ENCODE data around the gene TRAPPC11.

TRAPPC11 gene

DNA sequence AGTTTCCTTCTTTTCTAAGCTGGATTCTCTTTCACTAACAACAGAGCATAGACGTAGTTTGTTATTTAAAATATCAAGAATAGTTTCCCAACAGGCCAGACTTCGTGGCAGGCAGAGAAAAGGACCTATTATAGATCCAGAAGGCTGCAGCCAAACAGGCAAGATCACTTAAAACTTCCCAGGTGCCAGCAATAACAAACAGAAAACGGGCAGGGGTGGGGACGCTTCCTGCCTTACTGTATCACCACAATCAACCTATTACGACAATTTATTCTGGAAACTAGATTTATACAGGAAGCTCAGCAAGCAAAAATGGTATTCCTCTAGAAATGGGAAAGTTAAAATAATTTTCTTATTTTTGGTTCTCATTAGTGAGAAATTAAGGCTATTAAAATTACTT lies 22.2 kb upstream of the TRAPPC11 start:
- TF ChIP-seq CTCF (IDR thresholded peaks at IDR 0.05; ENCODE audit: low read depth, low read length) (no peak), MAX (IDR thresholded peaks at IDR 0.05; ENCODE audit: low read depth, low read length) (no peak), MYC (IDR thresholded peaks at IDR 0.05; ENCODE audit: low read depth, low read length) (no peak), POLR2A (IDR thresholded peaks at IDR 0.05; ENCODE audit: extremely low read depth, insufficient read length) (no peak)
- H3K4me3 ChIP-seq (ENCODE audit: low read depth, low read length) = no peak overlapping the region
- no peak for DNase-seq (ENCODE audit: low read depth)

GRCh38 chr4:183637461-183637860 lies 21.6 kb upstream of the TRAPPC11 start:
- no peak for TF ChIP-seq CTCF (IDR thresholded peaks at IDR 0.05; ENCODE audit: low read depth, low read length)
- TF ChIP-seq MYC (IDR thresholded peaks at IDR 0.05; ENCODE audit: low read depth, low read length) = no peak
- TF ChIP-seq POLR2A (IDR thresholded peaks at IDR 0.05; ENCODE audit: extremely low read depth, insufficient read length) = no peak
- no peak for TF ChIP-seq MAX (IDR thresholded peaks at IDR 0.05; ENCODE audit: low read depth, low read length)
- DNase-seq (ENCODE audit: low read depth) = no peak
- H3K4me3 ChIP-seq (ENCODE audit: low read depth, low read length) = no peak overlapping the region

DNA sequence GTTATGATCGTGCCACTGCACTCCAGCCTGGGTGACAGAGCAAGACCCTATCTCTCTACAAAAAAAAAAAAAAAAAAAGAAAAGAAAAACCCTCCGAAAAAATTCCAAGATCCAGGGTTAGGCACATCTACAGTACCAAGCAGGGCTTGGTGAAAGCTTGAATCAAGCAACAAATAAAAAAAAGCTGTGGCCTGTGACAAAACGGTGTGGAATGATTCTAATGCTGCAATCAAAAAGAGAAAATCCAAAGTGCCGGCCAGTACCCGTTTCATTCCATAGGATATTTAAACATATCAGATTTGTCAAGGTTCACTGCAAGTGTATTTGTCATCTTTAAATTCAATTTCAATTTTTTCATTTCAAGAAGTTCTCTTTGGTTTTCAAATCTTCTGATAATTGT lies 20.7 kb upstream of the TRAPPC11 start:
- TF ChIP-seq CTCF (IDR thresholded peaks at IDR 0.05; ENCODE audit: low read depth, low read length) (no peak), MAX (IDR thresholded peaks at IDR 0.05; ENCODE audit: low read depth, low read length) (no peak), MYC (IDR thresholded peaks at IDR 0.05; ENCODE audit: low read depth, low read length) (no peak), POLR2A (IDR thresholded peaks at IDR 0.05; ENCODE audit: extremely low read depth, insufficient read length) (no peak)
- no peak overlapping the region for H3K4me3 ChIP-seq (ENCODE audit: low read depth, low read length)
- no peak for DNase-seq (ENCODE audit: low read depth)

DNA sequence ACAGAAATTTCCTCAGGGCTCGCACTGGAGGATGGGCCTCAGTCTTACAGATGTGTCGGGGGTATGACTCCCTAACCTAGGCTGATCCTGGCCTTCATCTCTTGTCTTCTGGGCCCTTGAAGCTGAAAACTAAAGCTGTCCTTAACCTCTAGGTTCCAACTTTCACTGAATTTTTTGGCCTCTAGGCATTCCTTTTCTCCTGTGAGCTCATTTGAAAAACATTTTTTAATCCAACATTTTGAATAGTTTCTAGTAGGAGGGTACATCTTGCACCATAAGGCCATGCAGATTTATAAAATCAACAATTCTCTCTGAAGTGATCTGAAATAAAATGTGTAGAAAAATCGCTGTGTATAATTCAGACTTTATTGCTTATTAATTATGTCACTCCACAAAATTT lies 19.8 kb upstream of the TRAPPC11 start:
- no peak for DNase-seq (ENCODE audit: low read depth)
- H3K4me3 ChIP-seq (ENCODE audit: low read depth, low read length) = no peak overlapping the region
- TF ChIP-seq MYC (IDR thresholded peaks at IDR 0.05; ENCODE audit: low read depth, low read length) = no peak
- no peak for TF ChIP-seq MAX (IDR thresholded peaks at IDR 0.05; ENCODE audit: low read depth, low read length)
- TF ChIP-seq POLR2A (IDR thresholded peaks at IDR 0.05; ENCODE audit: extremely low read depth, insufficient read length) = no peak
- TF ChIP-seq CTCF (IDR thresholded peaks at IDR 0.05; ENCODE audit: low read depth, low read length) = no peak

GRCh38 chr4:183645326-183645725 lies 13.8 kb upstream of the TRAPPC11 start:
- TF ChIP-seq MAX (IDR thresholded peaks at IDR 0.05; ENCODE audit: low read depth, low read length) = no peak
- TF ChIP-seq CTCF (IDR thresholded peaks at IDR 0.05; ENCODE audit: low read depth, low read length) = no peak
- no peak for TF ChIP-seq MYC (IDR thresholded peaks at IDR 0.05; ENCODE audit: low read depth, low read length)
- no peak for TF ChIP-seq POLR2A (IDR thresholded peaks at IDR 0.05; ENCODE audit: extremely low read depth, insufficient read length)
- DNase-seq (ENCODE audit: low read depth) = no peak
- no peak overlapping the region for H3K4me3 ChIP-seq (ENCODE audit: low read depth, low read length)

DNA sequence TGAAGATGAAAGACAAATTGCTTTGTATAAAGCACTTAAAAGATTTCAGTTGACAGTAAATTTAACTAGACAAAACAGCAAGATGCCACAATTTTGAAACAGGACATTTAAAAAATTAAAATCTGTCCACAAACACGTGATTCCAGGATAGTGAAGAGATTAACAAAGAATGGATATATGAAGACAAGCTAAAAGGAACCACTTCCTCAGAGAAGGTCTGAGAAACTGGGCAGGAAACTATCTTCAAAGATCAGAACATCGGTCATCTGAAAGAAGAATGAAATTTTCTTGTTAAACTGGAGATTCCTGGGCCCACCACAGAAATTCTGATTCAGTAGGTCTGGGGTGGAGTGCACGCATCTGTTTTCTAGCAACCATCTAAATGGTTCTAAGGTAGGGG lies 1.5 kb upstream of the TRAPPC11 start:
- peak overlapping the region; percentile 96 for H3K4me3 ChIP-seq (ENCODE audit: low read depth, low read length)
- TF ChIP-seq MAX (IDR thresholded peaks at IDR 0.05; ENCODE audit: low read depth, low read length) = no peak
- TF ChIP-seq MYC (IDR thresholded peaks at IDR 0.05; ENCODE audit: low read depth, low read length) = no peak
- TF ChIP-seq CTCF (IDR thresholded peaks at IDR 0.05; ENCODE audit: low read depth, low read length) = no peak
- TF ChIP-seq POLR2A (IDR thresholded peaks at IDR 0.05; ENCODE audit: extremely low read depth, insufficient read length) = no peak
- DNase-seq (ENCODE audit: low read depth) = peak; percentile 7
